Suppressor macrophage (primary cell): Measurements from ENCODE around the gene CLEC16A.
"Not testable (repeated sequence)": the region's sequence is repeated elsewhere in the genome, so short reads cannot be mapped to it uniquely, and the experiment has no call there.

Experiments
- DNase-seq, 4 experiments: peaks; one replicate each; pipeline ENCODE4 v3.0.0-alpha.2; 2020 to 2022

Gene CLEC16A

GRCh38 chr16:11205754-11206581 is 261.6 kb downstream of the CLEC16A start:
- peak; percentile 38 to 65 (median 54) for DNase-seq

DNA sequence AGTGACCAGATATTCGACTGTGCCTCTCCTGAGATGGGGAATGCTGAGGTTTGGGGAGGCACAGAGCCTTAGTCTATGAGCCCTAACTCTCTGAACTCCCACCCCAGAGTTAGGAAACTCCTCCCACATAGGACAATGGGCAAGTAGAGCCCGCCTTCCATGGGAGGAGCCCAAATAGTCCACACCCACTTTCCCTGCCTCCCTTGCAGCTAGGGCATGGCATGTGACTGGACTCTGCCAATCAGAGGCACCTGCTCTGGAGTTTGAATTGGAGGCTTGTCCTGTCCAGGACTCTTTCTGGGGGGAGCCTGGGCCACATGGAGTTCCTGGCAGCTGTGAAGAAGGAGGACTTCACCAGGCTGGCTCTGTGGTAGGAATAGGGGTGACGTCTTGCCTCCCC is 263.3 kb downstream of the CLEC16A start:
- DNase-seq, result peak in 1 of 4 experiments; percentile 19

- peak; percentile 83 to 92 (median 86) for DNase-seq
Measured at GRCh38 chr16:11208916-11209665, 264.7 kb downstream of the CLEC16A start.

GRCh38 chr16:11210260-11210659 is 265.9 kb downstream of the CLEC16A start:
- DNase-seq, result no peak

DNA sequence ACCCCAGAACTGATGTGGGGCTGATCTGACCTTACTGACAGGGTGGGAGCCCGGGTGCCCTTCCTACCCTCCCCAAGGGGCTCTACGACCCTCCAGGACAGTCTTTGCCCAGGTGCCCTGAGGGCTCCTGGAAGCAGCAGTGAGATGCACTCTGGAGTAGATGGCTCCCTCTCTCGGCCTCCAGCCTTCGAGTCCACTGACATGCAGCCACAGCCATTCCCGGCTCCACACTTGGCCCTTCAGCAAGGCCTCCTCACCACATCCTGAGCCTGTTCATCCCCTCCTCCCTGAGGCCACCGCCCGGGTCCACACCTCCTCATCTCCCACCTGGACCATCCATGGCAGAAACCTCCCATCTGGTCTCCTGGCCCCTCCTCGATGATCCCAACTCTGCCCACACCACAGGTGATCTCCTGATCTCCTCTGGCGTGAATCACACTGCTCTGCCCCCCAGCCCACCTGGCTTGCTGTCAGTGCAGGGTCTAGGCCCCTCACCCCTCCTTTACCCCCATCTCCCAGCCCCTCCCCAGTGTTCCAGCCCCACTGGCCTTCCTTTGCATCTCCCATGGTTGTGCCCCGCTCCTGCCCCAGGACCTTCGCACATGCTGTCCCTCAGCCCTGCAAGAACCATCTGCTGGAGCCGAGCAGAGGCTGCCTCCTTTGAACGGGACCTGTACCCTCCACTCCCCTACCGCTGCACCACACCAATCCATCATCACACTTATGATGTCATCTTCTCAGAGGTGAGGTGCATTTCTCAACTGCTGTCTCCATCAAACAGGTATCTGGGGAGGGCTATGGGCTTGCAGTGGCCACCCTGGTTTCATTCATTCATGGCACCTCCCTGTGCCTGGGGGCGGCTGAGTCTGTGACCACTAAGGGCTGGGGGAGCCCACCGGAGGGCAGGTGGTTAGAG is 267.0 kb downstream of the CLEC16A start:
- no peak for DNase-seq

DNA sequence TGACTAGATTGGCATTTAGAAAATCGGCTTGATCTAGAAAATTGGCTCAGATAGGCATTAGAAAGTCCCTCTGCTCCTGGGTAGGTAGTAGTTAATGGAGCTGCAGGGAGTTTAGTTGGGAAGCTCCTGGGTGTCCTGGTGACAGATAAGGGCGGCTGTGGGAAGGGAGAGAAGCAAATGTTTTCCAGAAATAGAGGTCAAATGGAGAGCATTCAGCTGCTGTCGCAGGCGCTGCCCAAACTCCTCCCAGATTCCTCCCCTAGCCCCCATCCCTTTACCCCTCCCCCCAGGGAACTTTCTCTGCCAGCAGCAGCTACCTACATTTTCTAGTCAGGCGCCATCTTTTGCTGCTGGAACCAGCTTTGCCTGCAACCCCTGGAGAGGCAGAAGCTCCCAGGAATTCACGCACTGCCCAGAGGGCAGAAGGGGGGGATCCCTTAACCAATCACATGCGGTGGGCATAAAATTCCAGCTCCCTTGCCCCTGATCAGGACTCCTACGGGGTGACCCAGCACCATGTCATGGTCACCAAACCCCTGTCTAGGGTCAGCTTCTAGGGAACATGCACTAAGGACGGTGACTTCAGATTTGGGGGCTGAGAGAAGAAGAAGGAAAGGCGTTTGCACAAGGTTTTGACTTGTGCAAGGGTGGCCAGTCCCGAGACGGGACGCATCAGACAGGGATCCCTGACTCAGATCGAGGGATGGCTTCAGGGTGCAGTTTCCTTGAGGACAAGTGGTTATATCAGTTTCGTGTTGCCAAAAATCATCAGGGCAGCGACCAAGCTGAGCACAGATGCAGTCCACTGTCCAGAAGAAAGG is 267.8 kb downstream of the CLEC16A start:
- peak in 3 of 4 experiments; percentile 40 to 56 (median 51) for DNase-seq

DNA sequence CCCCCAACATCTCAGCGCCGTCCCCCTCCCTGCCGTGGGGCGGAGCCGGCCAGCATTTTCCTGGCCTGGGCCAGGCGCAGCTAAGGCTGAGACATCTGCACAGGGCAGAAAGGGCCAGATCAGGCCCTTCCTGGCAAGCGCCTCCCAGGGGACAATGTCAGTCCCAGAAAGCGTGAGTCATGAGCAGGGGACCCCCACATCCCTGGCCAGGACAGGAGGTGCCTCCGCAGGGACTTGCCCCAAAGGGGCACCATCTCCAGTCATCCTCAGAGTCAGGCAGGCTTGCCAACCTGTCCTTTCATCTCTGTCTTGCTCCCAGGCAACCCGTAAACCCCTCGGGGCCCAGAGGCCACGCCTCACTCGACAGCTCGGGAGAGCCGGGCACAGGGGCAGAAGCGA is 268.4 kb downstream of the CLEC16A start:
- no peak for DNase-seq

- DNase-seq, result no peak
Measured at GRCh38 chr16:11213373-11213772, 269.0 kb downstream of the CLEC16A start.

- DNase-seq, result no peak
Measured at GRCh38 chr16:11213799-11214198, 269.4 kb downstream of the CLEC16A start.

GRCh38 chr16:11215935-11216556 is 271.7 kb downstream of the CLEC16A start:
- no peak for DNase-seq

DNA sequence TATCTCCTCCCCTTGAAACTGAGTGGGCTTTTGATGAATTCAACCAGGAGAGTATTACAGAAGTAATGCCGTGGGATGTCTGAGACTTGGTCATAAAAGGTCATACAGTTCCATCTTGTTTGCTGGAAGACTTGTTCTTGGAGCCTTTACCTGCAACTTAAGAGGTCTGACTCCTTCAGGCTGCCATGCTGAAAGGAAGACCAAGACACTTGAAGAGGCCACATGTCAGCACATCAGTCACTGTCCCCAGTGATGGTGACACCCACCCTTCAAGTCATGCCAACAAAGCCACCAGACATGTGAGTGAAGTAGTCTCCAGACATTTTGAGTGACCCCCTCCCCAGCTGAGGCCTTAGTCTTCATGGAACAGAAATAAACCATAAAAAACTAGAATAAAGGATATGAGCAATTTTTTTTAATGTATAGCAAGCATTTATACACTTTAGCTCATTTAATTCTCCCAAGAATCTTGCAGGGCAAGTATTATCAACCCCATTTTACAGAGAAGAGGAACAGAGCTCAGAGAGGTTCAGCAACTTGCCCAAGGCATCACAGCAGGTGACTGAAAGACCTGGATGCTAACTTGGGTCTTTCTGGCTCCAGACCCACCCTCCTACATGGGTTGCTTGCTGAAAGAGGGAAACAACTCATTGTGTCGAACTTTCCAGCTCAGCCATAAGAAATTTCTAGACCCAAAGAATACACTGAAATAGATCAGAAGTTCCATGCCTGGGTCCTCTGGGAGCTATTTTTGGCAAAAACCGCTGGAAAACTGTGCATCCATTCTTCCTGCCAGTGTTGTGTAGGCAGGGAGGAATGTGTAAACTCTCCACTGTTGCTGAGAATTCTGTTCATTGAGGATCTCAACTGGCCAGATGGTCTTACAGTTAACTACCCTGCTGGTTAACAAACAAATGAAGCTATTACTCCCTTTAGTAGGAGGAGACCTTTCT is 273.6 kb downstream of the CLEC16A start:
- DNase-seq, result no peak

DNA sequence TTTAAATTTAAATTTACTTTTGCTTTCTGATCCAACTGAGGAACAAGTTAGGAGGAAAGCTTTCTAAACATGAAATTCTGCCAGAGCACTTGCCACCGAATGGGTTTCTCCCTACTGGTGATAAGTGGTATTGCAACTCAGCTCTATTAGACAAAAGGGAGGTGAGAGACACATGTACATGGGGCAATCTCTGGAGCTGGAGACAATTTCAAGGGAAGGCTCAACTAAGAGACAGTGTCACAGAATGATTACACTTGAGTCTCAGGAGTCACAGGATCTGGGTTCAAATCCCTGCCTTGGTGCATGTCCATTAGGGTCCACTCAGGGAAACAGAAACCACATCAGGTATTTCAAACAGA is 274.2 kb downstream of the CLEC16A start:
- no peak for DNase-seq

DNA sequence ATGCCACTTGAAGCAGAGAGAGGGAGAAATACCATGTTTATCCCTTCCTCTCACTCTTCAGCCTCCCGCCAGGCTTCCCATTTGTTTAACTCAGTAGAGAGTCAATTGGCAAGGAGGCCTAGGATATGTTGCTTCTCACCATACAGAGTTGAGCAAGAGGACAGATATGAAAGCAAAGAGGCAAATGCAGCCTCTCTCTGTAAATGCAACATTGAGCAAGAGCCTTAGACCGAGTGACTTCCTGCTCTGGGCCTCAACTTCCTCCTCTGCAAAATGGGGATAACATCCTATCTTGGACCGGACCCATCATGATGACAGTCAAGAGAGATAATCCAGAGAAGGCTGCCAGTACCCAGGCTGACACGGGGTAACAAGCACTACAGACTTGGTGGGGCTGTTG is 274.8 kb downstream of the CLEC16A start:
- DNase-seq, result peak; percentile 44 to 80 (median 72)

DNA sequence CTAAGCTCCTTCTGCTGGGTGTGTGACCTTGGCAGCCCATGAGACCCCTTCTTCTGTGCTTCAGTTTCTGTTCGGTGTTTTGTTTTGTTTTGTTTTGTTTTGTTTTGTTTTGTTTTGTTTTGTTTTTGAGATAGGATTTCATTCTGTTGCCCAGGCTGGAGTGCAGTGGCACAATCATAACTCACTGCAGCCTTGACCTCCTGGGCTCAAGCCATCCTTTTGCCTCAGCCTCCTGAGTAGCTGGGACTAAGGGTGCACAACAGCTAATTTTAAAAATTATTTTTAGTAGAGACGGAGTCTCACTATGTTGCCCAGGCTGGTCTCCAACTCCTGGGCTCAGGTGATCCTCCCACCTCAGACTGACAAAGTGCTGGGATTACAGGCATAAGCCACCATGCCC is 276.1 kb downstream of the CLEC16A start:
- not testable (repeated sequence) for DNase-seq

DNA sequence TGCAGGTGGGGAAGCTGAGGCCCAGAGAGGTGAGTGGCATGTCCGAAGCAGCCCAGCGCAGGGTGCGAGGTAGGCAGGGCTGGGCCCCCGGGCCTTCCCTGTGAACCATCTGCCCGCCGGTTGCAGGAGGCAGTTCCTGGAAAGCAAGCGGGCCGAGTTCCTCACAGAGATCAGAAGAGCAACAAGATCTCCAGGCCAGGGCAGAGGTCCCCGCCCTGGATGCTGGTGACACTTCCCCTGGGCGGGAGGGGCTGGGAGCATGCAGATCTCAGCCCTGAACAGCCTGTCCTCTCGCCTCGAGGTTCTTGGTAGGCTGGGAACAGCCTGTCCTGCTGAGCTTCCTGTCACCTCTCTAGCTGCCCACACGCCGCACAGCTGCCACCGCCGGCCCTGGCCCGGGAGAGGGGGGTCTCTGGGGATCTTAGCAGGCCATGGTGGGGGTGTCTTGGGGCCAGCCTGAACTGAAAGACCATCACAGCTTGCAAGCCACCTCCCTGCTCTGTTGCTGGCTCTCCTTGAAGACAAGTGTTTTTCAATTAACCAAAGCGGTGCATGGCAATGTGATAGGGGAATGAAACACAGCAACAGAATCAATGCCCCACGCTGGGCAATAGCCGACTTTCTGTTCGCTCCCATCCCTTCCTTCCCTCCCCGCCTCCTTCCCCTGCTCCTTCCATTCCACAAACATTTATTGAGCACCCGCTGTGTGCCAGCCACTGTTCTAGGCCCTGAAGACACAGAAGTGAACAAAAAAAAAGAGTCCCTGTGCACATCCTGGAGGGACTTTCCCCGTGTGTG is 279.9 kb downstream of the CLEC16A start:
- peak; percentile 88 to 93 (median 93) for DNase-seq

DNA sequence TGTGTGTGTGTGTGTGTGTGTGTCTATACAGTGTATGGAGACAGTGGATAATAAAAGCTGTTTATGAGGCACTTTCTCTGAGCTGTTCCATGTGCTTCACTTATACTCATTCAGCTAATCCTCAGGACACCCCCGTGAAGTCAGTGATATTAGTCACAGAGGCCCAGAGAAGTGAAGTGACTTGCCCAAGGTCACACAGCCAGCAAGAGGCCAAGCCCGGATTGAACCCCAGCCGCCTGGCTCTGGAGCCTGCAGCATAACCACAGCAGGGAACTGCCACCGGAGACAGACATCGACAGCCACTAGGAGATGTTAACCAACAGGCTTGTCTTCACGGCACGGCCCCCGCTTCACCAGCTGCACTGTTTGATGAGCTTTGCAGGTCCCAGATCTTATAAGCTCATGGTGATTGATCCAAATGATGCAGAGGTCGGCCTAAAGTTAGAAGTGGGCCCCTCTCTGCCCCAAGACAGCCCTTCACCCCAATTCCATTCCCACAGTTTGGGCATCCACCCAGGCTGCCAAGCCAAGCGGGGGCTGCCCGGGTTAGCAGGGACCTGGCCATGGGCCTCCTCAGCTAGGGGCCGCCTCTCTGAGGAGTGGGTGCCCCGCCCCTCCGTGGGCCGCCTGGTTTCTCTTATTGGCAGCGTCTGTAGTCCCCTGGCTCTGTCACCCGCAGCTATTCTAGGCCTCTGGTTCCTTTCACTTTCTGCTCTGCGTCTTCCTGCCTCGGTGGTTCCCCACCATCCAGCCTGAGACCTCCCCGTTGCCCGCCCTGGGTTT is 280.7 kb downstream of the CLEC16A start:
- DNase-seq, result peak in 2 of 4 experiments; percentile 16 to 40

GRCh38 chr16:11225677-11226549 is 281.5 kb downstream of the CLEC16A start:
- no peak for DNase-seq
